OCI-LY1 (cell line): Measurements from ENCODE around the gene ERBB4.

ENCODE experiments used
- H2AFZ ChIP-seq: fragments of 200-600 bp; sonication (generic), shearing (Covaris generic); 2 replicates; pipeline ENCODE4 v1.6.0; 2014; ENCODE audit warnings: antibody characterized with exemption, mild to moderate bottlenecking, low read length
- H3F3A ChIP-seq: fragments of 200-600 bp; sonication (generic), shearing (Covaris generic); 2 replicates; pipeline ENCODE4 v1.6.0; 2014; ENCODE audit warnings: mild to moderate bottlenecking, antibody characterized with exemption, low read length, moderate library complexity; ENCODE audit not compliant: insufficient read depth
- H3K27ac ChIP-seq: fragments of 200-600 bp; sonication (generic); 2 replicates; pipeline ENCODE4 v1.5.1; 2014; ENCODE audit warnings: low read length, mixed run types, mild to moderate bottlenecking, low read depth; ENCODE audit not compliant: poor library complexity, severe bottlenecking
- H3K27me3 ChIP-seq: fragments of 200-600 bp; sonication (generic); 2 replicates; pipeline ENCODE4 v1.6.0; 2014; ENCODE audit warnings: antibody characterized with exemption, mild to moderate bottlenecking, low read length, moderate library complexity; ENCODE audit not compliant: insufficient read depth
- H3K36me3 ChIP-seq: fragments of 200-600 bp; sonication (generic); 2 replicates; pipeline ENCODE4 v1.6.1; 2014; ENCODE audit warnings: mild to moderate bottlenecking, antibody characterized with exemption, low read length, moderate library complexity, mixed read lengths; ENCODE audit not compliant: insufficient read depth
- H3K4me1 ChIP-seq: fragments of 200-600 bp; sonication (generic); 2 replicates; pipeline ENCODE4 v1.5.1; 2014; ENCODE audit warnings: mild to moderate bottlenecking, low read length, moderate library complexity; ENCODE audit not compliant: insufficient read depth, severe bottlenecking
- H3K4me2 ChIP-seq: fragments of 200-600 bp; sonication (generic), shearing (Covaris generic); 2 replicates; pipeline ENCODE4 v1.6.1; 2014; ENCODE audit warnings: low read length
- H3K4me3 ChIP-seq: fragments of 200-600 bp; sonication (generic); 2 replicates; pipeline ENCODE4 v1.5.1; 2014; ENCODE audit warnings: low read length, low read depth, mild to moderate bottlenecking, mixed read lengths; ENCODE audit not compliant: poor library complexity, severe bottlenecking
- H3K79me2 ChIP-seq: fragments of 200-600 bp; shearing (Covaris generic); 2 replicates; pipeline ENCODE4 v1.6.1; 2016; ENCODE audit warnings: mixed run types, low read length, mixed read lengths; ENCODE audit not compliant: insufficient read depth
- H3K9ac ChIP-seq: fragments of 200-600 bp; sonication (generic), shearing (Covaris generic); 2 replicates; pipeline ENCODE4 v1.6.1; 2014; ENCODE audit warnings: mild to moderate bottlenecking, low read length, mixed read lengths
- H3K9me2 ChIP-seq: fragments of 200-600 bp; sonication (generic), shearing (Covaris generic); 2 replicates; pipeline ENCODE4 v1.6.1; 2014; ENCODE audit warnings: low read depth, mild to moderate bottlenecking, low read length, mixed read lengths
- H3K9me3 ChIP-seq: fragments of 200-600 bp; shearing (Covaris generic); 2 replicates; pipeline ENCODE4 v1.6.1; 2014; ENCODE audit warnings: low read length, mixed read lengths
- H4K20me1 ChIP-seq: fragments of 200-600 bp; sonication (generic), shearing (Covaris generic); 2 replicates; pipeline ENCODE4 v1.6.0; 2016; ENCODE audit warnings: mild to moderate bottlenecking, low read length; ENCODE audit not compliant: insufficient read depth
- EZH2 ChIP-seq: fragments of 200-600 bp; sonication (generic), shearing (Covaris generic); IDR thresholded peaks from 2 replicates; pipeline ENCODE4 v1.8.0; 2017; ENCODE audit warnings: borderline replicate concordance, mixed run types, mild to moderate bottlenecking, antibody characterized with exemption, low read length, moderate library complexity, mixed read lengths
- TF ChIP-seq, protein P1 (sequence below): fragments of 200-600 bp; sonication (generic), shearing (Covaris generic); IDR thresholded peaks from 2 replicates; pipeline ENCODE4 v1.5.1; 2017; ENCODE audit warnings: mild to moderate bottlenecking, antibody characterized with exemption, low read length, moderate library complexity, mixed read lengths

ERBB4 gene

GRCh38 chr2:212540341-212540740 is 1.7 kb upstream of the ERBB4 start:
- Histone ChIP-seq H3K9me2 (no peaks in the 10 kb centered on the region), H3K27ac (no peak overlapping the region), H3K4me3 (no peak overlapping the region), H2AFZ (no peak overlapping the region), H3K36me3 (no peaks in the 10 kb centered on the region), H4K20me1 (no peaks in the 10 kb centered on the region), H3K27me3 (no peaks in the 10 kb centered on the region), H3F3A (no peaks in the 10 kb centered on the region), H3K79me2 (no peaks in the 10 kb centered on the region), H3K9ac (no peak overlapping the region), H3K4me2 (no peak overlapping the region), H3K4me1 (no peaks in the 10 kb centered on the region), H3K9me3 (no peaks in the 10 kb centered on the region)
- no peak for TF ChIP-seq EZH2
- TF ChIP-seq, protein P1, sequence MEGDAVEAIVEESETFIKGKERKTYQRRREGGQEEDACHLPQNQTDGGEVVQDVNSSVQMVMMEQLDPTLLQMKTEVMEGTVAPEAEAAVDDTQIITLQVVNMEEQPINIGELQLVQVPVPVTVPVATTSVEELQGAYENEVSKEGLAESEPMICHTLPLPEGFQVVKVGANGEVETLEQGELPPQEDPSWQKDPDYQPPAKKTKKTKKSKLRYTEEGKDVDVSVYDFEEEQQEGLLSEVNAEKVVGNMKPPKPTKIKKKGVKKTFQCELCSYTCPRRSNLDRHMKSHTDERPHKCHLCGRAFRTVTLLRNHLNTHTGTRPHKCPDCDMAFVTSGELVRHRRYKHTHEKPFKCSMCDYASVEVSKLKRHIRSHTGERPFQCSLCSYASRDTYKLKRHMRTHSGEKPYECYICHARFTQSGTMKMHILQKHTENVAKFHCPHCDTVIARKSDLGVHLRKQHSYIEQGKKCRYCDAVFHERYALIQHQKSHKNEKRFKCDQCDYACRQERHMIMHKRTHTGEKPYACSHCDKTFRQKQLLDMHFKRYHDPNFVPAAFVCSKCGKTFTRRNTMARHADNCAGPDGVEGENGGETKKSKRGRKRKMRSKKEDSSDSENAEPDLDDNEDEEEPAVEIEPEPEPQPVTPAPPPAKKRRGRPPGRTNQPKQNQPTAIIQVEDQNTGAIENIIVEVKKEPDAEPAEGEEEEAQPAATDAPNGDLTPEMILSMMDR: no peak

GRCh38 chr2:212539072-212539880 is 674 bp upstream of the ERBB4 start:
- H3K27ac ChIP-seq: no peak overlapping the region
- no peaks in the 10 kb centered on the region for H3K9me3 ChIP-seq
- no peaks in the 10 kb centered on the region for H3K79me2 ChIP-seq
- TF ChIP-seq, protein P1: no peak
- TF ChIP-seq EZH2: no peak
- no peak overlapping the region for H3K4me3 ChIP-seq
- no peak overlapping the region for H2AFZ ChIP-seq
- no peaks in the 10 kb centered on the region for H3K4me1 ChIP-seq
- no peaks in the 10 kb centered on the region for H4K20me1 ChIP-seq
- H3K9ac ChIP-seq: no peak overlapping the region
- no peaks in the 10 kb centered on the region for H3F3A ChIP-seq
- no peaks in the 10 kb centered on the region for H3K36me3 ChIP-seq
- no peak overlapping the region for H3K4me2 ChIP-seq
- no peaks in the 10 kb centered on the region for H3K27me3 ChIP-seq
- H3K9me2 ChIP-seq: no peaks in the 10 kb centered on the region

DNA sequence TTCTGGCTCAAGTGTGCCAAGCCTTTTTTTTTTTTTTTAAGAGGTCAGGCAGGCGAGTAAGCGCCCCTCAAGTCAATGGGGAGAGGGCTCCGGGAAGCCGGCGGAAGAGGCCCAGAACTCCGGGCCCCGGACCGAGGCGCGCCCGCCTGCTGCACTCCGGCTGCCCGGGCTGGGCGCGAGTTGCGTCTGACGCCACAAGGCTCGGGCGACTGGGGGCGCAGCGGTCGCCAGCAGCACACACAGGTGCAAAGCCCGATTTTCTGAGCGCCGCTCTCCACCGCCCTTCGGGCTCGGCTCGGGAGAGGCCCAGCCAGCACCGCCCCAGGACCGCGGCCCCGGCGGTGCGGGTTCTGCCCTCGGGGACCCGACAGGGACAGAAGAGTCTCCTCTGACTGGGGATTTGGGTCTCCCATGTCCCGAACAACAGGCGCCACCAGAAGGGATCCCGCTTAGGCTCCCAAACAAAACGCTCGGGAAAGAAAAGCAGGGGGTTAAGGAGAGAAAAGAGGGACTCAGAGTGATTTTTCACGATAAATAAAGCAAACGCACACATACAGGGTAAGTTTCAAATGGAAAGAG is 787 bp downstream of the ERBB4 start:
- Histone ChIP-seq H3K27me3 (no peaks in the 10 kb centered on the region), H3K9me2 (no peaks in the 10 kb centered on the region), H3K4me3 (no peak overlapping the region), H3K4me1 (no peaks in the 10 kb centered on the region), H3K36me3 (no peaks in the 10 kb centered on the region), H4K20me1 (no peaks in the 10 kb centered on the region), H3K27ac (no peak overlapping the region), H2AFZ (no peak overlapping the region), H3K9me3 (no peaks in the 10 kb centered on the region), H3F3A (no peaks in the 10 kb centered on the region), H3K9ac (no peak overlapping the region), H3K79me2 (no peaks in the 10 kb centered on the region), H3K4me2 (no peak overlapping the region)
- TF ChIP-seq, protein P1: no peak
- no peak for TF ChIP-seq EZH2
